ENCODE results near the gene OR1Q1. TPM values are rescaled to one million over a fixed set of nuclear protein-coding genes. Genes with fewer than 3 reads are reported as not detected.

Gene OR1Q1
- total and polyA plus RNA-seq, 9 of the 15 experiments (the other 6 are each of a cell fraction or from before 2014, with no cell fraction given) = not detected

DNA sequence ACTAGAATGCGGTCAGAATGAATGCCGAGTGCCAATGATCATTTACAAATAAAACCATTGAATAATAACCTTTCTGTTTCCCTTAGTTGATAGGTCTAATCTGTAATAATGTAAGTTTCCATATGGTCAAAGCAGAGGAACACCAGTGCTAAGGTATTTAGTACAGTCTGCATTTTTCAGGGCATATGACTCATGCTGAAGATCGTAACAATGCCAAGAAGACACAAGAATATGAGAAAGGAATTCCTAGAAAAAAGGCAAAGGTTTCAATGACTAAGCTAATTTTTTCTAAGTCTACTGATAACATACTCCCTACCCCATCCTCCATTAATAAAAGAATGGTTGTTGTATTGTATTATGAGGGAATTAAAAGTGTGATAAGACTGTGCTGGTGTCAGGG, 34.2 kb upstream of the OR1Q1 start (continued):
- TF ChIP-seq ELF4 (CRISPR knock-in tag; IDR thresholded peaks at IDR 0.05) (no peak), FUS (optimal IDR thresholded peaks at IDR 0.05; ENCODE audit: low read depth, low read length) (no peak), MAFK (IDR thresholded peaks at IDR 0.05; ENCODE audit: low read length) (peak; percentile 81; the same call in 1 of the 2 replicates), FOS (IDR thresholded peaks at IDR 0.05; ENCODE audit: extremely low read depth, insufficient read length) (no peak), KDM2B (CRISPR knock-in tag; IDR thresholded peaks at IDR 0.05) (no peak), PCBP2 (IDR thresholded peaks at IDR 0.05; ENCODE audit: low read depth, low read length, poor library complexity, severe bottlenecking) (no peak), MTA3 (IDR thresholded peaks at IDR 0.05; ENCODE audit: borderline replicate concordance) (no peak), TRIM28 (IDR thresholded peaks at IDR 0.05) (0 out of 2 replicates have a peak, but pooled peaks have one; percentile 15), SAP30 (IDR thresholded peaks at IDR 0.05; ENCODE audit: borderline replicate concordance, insufficient read depth, low read depth, low read length, poor library complexity, severe bottlenecking) (no peak)
- TF ChIP-seq, protein P1, sequence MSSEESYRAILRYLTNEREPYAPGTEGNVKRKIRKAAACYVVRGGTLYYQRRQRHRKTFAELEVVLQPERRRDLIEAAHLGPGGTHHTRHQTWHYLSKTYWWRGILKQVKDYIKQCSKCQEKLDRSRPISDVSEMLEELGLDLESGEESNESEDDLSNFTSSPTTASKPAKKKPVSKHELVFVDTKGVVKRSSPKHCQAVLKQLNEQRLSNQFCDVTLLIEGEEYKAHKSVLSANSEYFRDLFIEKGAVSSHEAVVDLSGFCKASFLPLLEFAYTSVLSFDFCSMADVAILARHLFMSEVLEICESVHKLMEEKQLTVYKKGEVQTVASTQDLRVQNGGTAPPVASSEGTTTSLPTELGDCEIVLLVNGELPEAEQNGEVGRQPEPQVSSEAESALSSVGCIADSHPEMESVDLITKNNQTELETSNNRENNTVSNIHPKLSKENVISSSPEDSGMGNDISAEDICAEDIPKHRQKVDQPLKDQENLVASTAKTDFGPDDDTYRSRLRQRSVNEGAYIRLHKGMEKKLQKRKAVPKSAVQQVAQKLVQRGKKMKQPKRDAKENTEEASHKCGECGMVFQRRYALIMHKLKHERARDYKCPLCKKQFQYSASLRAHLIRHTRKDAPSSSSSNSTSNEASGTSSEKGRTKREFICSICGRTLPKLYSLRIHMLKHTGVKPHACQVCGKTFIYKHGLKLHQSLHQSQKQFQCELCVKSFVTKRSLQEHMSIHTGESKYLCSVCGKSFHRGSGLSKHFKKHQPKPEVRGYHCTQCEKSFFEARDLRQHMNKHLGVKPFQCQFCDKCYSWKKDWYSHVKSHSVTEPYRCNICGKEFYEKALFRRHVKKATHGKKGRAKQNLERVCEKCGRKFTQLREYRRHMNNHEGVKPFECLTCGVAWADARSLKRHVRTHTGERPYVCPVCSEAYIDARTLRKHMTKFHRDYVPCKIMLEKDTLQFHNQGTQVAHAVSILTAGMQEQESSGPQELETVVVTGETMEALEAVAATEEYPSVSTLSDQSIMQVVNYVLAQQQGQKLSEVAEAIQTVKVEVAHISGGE (CRISPR knock-in tag; IDR thresholded peaks at IDR 0.05) = no peak
- TF ChIP-seq, protein P2, sequence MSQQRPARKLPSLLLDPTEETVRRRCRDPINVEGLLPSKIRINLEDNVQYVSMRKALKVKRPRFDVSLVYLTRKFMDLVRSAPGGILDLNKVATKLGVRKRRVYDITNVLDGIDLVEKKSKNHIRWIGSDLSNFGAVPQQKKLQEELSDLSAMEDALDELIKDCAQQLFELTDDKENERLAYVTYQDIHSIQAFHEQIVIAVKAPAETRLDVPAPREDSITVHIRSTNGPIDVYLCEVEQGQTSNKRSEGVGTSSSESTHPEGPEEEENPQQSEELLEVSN (IDR thresholded peaks at IDR 0.05; ENCODE audit: borderline replicate concordance in 1 of 2, extremely low read depth in 1 of 2, insufficient read depth in 1 of 2, insufficient read length in 1 of 2, low read depth in 1 of 2, low read length in 1 of 2, poor library complexity in 1 of 2, severe bottlenecking in 1 of 2) = no peak
- TF ChIP-seq, protein P3, sequence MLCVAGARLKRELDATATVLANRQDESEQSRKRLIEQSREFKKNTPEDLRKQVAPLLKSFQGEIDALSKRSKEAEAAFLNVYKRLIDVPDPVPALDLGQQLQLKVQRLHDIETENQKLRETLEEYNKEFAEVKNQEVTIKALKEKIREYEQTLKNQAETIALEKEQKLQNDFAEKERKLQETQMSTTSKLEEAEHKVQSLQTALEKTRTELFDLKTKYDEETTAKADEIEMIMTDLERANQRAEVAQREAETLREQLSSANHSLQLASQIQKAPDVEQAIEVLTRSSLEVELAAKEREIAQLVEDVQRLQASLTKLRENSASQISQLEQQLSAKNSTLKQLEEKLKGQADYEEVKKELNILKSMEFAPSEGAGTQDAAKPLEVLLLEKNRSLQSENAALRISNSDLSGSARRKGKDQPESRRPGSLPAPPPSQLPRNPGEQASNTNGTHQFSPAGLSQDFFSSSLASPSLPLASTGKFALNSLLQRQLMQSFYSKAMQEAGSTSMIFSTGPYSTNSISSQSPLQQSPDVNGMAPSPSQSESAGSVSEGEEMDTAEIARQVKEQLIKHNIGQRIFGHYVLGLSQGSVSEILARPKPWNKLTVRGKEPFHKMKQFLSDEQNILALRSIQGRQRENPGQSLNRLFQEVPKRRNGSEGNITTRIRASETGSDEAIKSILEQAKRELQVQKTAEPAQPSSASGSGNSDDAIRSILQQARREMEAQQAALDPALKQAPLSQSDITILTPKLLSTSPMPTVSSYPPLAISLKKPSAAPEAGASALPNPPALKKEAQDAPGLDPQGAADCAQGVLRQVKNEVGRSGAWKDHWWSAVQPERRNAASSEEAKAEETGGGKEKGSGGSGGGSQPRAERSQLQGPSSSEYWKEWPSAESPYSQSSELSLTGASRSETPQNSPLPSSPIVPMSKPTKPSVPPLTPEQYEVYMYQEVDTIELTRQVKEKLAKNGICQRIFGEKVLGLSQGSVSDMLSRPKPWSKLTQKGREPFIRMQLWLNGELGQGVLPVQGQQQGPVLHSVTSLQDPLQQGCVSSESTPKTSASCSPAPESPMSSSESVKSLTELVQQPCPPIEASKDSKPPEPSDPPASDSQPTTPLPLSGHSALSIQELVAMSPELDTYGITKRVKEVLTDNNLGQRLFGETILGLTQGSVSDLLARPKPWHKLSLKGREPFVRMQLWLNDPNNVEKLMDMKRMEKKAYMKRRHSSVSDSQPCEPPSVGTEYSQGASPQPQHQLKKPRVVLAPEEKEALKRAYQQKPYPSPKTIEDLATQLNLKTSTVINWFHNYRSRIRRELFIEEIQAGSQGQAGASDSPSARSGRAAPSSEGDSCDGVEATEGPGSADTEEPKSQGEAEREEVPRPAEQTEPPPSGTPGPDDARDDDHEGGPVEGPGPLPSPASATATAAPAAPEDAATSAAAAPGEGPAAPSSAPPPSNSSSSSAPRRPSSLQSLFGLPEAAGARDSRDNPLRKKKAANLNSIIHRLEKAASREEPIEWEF (CRISPR knock-in tag; IDR thresholded peaks at IDR 0.05) = no peak
- TF ChIP-seq, protein P4, sequence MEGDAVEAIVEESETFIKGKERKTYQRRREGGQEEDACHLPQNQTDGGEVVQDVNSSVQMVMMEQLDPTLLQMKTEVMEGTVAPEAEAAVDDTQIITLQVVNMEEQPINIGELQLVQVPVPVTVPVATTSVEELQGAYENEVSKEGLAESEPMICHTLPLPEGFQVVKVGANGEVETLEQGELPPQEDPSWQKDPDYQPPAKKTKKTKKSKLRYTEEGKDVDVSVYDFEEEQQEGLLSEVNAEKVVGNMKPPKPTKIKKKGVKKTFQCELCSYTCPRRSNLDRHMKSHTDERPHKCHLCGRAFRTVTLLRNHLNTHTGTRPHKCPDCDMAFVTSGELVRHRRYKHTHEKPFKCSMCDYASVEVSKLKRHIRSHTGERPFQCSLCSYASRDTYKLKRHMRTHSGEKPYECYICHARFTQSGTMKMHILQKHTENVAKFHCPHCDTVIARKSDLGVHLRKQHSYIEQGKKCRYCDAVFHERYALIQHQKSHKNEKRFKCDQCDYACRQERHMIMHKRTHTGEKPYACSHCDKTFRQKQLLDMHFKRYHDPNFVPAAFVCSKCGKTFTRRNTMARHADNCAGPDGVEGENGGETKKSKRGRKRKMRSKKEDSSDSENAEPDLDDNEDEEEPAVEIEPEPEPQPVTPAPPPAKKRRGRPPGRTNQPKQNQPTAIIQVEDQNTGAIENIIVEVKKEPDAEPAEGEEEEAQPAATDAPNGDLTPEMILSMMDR (IDR thresholded peaks at IDR 0.05 in 2 of 3, conservative IDR thresholded peaks at IDR 0.05 in 1 of 3; ENCODE audit: insufficient read depth in 2 of 3, low read depth in 1 of 3, low read length in 3 of 3) = no peak
